Endodermal cell (in vitro differentiated cells): ENCODE results near the gene CLSTN1. TPM values are rescaled to one million over a fixed set of nuclear protein-coding genes. Genes with fewer than 3 reads are reported as not detected.

Experiments used
- DNase-seq: peaks from one replicate; pipeline ENCODE4 v3.0.0-alpha.2; 2017
- H3K27ac ChIP-seq: 2 replicates; pipeline ENCODE4 v1.5.1; 2013; ENCODE audit warnings: mild to moderate bottlenecking, low read depth, low read length, moderate library complexity
- H3K27me3 ChIP-seq: 2 replicates; pipeline ENCODE4 v1.6.1; 2013; ENCODE audit warnings: mild to moderate bottlenecking, low read length, moderate library complexity; ENCODE audit not compliant: insufficient read depth, control insufficient read depth, poor library complexity, severe bottlenecking
- H3K36me3 ChIP-seq: 2 replicates; pipeline ENCODE4 v1.7.0; 2013; ENCODE audit warnings: mild to moderate bottlenecking, low read length, moderate library complexity; ENCODE audit not compliant: control insufficient read depth, insufficient read depth
- H3K4me1 ChIP-seq: one replicate; pipeline ENCODE4 v1.7.0; 2013; ENCODE audit warnings: low read length; ENCODE audit not compliant: control insufficient read depth, insufficient read depth
- H3K4me3 ChIP-seq: 2 replicates; pipeline ENCODE4 v1.5.1; 2013; ENCODE audit warnings: mild to moderate bottlenecking, low read length, moderate library complexity
- H3K9ac ChIP-seq: 2 replicates; pipeline ENCODE4 v1.6.1; 2013; ENCODE audit warnings: mild to moderate bottlenecking, low read length, moderate library complexity; ENCODE audit not compliant: poor library complexity, severe bottlenecking; ENCODE audit errors: extremely low read depth
- H3K9me3 ChIP-seq: 2 replicates; pipeline ENCODE4 v1.6.1; 2013; ENCODE audit warnings: mild to moderate bottlenecking, low read length, moderate library complexity; ENCODE audit not compliant: control insufficient read depth
- H3K27ac Mint-ChIP-seq: 2 replicates; pipeline ENCODE4 v1.8.0; 2020; ENCODE audit warnings: mixed read lengths
- H3K27me3 Mint-ChIP-seq: 2 replicates; pipeline ENCODE4 v1.8.0; 2021; ENCODE audit warnings: mild to moderate bottlenecking, mixed read lengths; ENCODE audit not compliant: insufficient read depth
- H3K36me3 Mint-ChIP-seq: 2 replicates; pipeline ENCODE4 v1.8.0; 2020; ENCODE audit warnings: low read depth, mixed read lengths
- H3K4me1 Mint-ChIP-seq: 2 replicates; pipeline ENCODE4 v1.8.0; 2020; ENCODE audit warnings: mixed read lengths
- H3K4me3 Mint-ChIP-seq: 2 replicates; pipeline ENCODE4 v1.8.0; 2020; ENCODE audit warnings: mild to moderate bottlenecking, moderate library complexity, mixed read lengths
- H3K9me3 Mint-ChIP-seq: 2 replicates; pipeline ENCODE4 v1.8.0; 2020; ENCODE audit warnings: mild to moderate bottlenecking, mixed read lengths
- WGBS, 2 experiments: methylation state at CpG; one replicate each; pipeline versions ENCODE4 v1.1.5 to v1.1.7; 2013; ENCODE audit warnings: missing lambda C conversion rate in 2 of 2, mixed read lengths in 1 of 2; ENCODE audit not compliant: insufficient coverage in 1 of 2, insufficient read length in 1 of 2; 5-methylcytosine and 5-hydroxymethylcytosine counted together
- total RNA-seq, 2 donors: library from RNA; stranded (reverse); fragmentation: NEBNext Ultra II Directional in 1 of 2; extraction: Animal tissue kit (Norgen Biotek cat#: 25700) in 1 of 2; gene quantifications; 2 replicates in 1 of 2; 3 replicates in 1 of 2; pipeline ENCODE4 v1.2.1, GENCODE V29; 2021
- TF ChIP-seq, protein P1 (sequence below): fragments of 200-600 bp; sonication (generic); conservative IDR thresholded peaks from 2 replicates; pipeline ENCODE4 v1.5.0; 2021; ENCODE audit warnings: antibody characterized with exemption, mild to moderate bottlenecking

The CLSTN1 gene
- total RNA-seq, 2 donors from 2014 or later, result 96.6 to 116 TPM

DNA sequence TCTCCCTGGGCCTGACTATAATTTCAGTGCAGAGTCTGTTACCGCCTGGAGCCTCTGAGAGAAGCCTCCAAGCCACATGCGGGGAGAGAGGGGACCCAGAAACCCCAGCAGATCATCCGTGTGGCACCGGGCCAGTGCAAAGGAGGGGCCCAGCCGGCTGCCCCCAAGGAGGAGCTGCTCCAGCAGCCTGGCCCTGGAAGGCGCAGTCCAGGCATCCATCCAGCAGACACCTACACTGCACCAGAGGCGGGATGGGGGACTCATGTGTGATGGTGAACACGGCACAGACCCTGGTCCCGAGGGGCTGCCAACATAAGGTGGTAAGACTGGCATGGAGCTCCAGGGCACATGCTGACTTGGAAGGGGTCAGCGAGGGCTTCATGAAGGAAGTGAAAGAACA lies 39.6 kb upstream of the CLSTN1 start:
- Histone ChIP-seq H3K4me1 (peaks cover 7% of the 10 kb centered on the region), H3K27me3 (no peaks in the 10 kb centered on the region), H3K9me3 (no peaks in the 10 kb centered on the region), H3K9ac (no peak overlapping the region), H3K36me3 (peaks cover 2% of the 10 kb centered on the region), H3K4me3 (no peak overlapping the region), H3K27ac (no peak overlapping the region)
- Mint-ChIP-seq H3K4me3 (no peak overlapping the region), H3K9me3 (no peaks in the 10 kb centered on the region), H3K4me1 (peaks cover 2% of the 10 kb centered on the region), H3K27me3 (no peaks in the 10 kb centered on the region), H3K36me3 (peaks cover 16% of the 10 kb centered on the region), H3K27ac (peak overlapping the region; percentile 55)
- TF ChIP-seq, protein P1, sequence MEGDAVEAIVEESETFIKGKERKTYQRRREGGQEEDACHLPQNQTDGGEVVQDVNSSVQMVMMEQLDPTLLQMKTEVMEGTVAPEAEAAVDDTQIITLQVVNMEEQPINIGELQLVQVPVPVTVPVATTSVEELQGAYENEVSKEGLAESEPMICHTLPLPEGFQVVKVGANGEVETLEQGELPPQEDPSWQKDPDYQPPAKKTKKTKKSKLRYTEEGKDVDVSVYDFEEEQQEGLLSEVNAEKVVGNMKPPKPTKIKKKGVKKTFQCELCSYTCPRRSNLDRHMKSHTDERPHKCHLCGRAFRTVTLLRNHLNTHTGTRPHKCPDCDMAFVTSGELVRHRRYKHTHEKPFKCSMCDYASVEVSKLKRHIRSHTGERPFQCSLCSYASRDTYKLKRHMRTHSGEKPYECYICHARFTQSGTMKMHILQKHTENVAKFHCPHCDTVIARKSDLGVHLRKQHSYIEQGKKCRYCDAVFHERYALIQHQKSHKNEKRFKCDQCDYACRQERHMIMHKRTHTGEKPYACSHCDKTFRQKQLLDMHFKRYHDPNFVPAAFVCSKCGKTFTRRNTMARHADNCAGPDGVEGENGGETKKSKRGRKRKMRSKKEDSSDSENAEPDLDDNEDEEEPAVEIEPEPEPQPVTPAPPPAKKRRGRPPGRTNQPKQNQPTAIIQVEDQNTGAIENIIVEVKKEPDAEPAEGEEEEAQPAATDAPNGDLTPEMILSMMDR, result no peak
- WGBS, 2 experiments, result 93 to 94% methylated on average over 6 to 10 of the region's 10 CpGs
- DNase-seq, result no peak

DNA sequence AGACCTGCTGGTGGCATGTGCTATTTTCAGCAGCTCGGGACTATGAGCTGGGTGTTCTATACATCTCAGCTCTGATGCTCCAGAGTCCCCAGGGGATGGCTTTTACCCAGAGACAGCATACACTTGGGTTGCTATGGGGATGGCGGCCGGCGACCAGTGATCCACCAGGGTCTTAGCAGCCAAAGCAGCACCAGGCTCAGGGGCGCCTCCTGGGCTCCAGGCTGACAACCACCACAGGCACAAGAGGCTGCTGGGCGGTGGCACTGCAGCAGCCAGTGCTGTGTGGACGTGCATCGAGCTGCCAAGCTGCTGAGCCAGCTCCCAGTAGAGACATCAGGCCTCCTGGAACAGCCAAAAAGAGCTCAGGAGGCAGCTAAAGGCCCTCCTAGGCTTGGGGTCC lies 37.6 kb upstream of the CLSTN1 start:
- Mint-ChIP-seq H3K27ac (no peak overlapping the region), H3K4me1 (peaks cover 2% of the 10 kb centered on the region), H3K9me3 (no peaks in the 10 kb centered on the region), H3K36me3 (peaks cover 24% of the 10 kb centered on the region), H3K4me3 (no peak overlapping the region), H3K27me3 (no peaks in the 10 kb centered on the region)
- DNase-seq, result peak; percentile 79
- H3K27me3 ChIP-seq, result no peaks in the 10 kb centered on the region
- 75 to 87% methylated on average over 8 of the region's 8 CpGs for WGBS, 2 experiments
- H3K36me3 ChIP-seq, result peaks cover 4% of the 10 kb centered on the region
- no peak overlapping the region for H3K9ac ChIP-seq
- H3K27ac ChIP-seq, result no peak overlapping the region
- no peak overlapping the region for H3K4me3 ChIP-seq
- H3K4me1 ChIP-seq, result peaks cover 7% of the 10 kb centered on the region
- H3K9me3 ChIP-seq, result no peaks in the 10 kb centered on the region
- TF ChIP-seq, protein P1, result peak; percentile 52

DNA sequence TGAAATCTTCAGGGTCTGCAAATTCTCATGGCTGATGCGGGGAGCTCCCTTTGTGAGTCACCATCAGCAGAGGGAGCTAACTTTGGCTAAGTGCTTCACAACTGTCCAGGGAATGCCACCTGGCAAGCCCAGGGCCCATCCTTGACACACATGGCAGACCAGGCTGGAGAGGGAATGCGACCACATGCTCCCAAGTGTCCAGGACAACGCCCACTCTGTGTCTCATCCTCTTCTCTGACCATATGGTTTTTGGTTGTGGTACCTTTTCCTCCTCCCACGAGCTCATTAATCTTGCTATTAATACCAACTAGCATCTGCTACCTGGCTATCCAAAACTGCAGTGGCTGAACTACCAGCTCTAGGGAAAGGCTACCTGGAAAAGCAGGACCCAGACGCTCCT lies 37.1 kb upstream of the CLSTN1 start:
- DNase-seq, result no peak
- H3K36me3 Mint-ChIP-seq, result peaks cover 23% of the 10 kb centered on the region
- H3K27me3 Mint-ChIP-seq, result no peaks in the 10 kb centered on the region
- H3K9me3 Mint-ChIP-seq, result no peaks in the 10 kb centered on the region
- H3K27ac Mint-ChIP-seq, result no peak overlapping the region
- Histone ChIP-seq H3K9ac (no peak overlapping the region), H3K27me3 (no peaks in the 10 kb centered on the region), H3K27ac (no peak overlapping the region), H3K4me3 (no peak overlapping the region), H3K9me3 (no peaks in the 10 kb centered on the region), H3K4me1 (peaks cover 7% of the 10 kb centered on the region), H3K36me3 (peaks cover 4% of the 10 kb centered on the region)
- TF ChIP-seq, protein P1, result no peak
- H3K4me3 Mint-ChIP-seq, result no peak overlapping the region
- WGBS, 2 experiments, result 96 to 100% methylated on average over 3 to 5 of the region's 5 CpGs
- H3K4me1 Mint-ChIP-seq, result peaks cover 2% of the 10 kb centered on the region
